WTC11 (cell line): ENCODE data around the gene GID4. TPM values are rescaled to one million over a fixed set of nuclear protein-coding genes. Genes with fewer than 3 reads are reported as not detected.

ENCODE experiments used
- ATAC-seq: fragments of 200-7000 bp; cut with Tn5 transposase; 2 replicates; pipeline ENCODE4 v1.10.0; 2021; ENCODE audit warnings: mild to moderate bottlenecking, moderate library complexity
- CTCF ChIA-PET: fragments of 300-600 bp; sonication (Branson Sonifier 250); formaldehyde crosslinking; loops from one replicate; lab custom pipeline; 2021; ENCODE audit warnings: antibody characterized with exemption; lab: Charles Lee
- POLR2A ChIA-PET: fragments of 350-600 bp; sonication (Branson Sonifier 250); formaldehyde crosslinking; loops from one replicate; lab custom pipeline; 2021; ENCODE audit warnings: antibody characterized with exemption; lab: Charles Lee
- DNase-seq: peaks from one replicate; pipeline ENCODE4 v3.0.0; 2021; ENCODE audit warnings: low spot score
- H3K27ac Mint-ChIP-seq: 2 replicates; pipeline ENCODE4 v1.8.0; 2021; ENCODE audit warnings: mixed read lengths
- H3K27me3 Mint-ChIP-seq: 2 replicates; pipeline ENCODE4 v1.8.0; 2021; ENCODE audit warnings: low read depth, mild to moderate bottlenecking, moderate library complexity, mixed read lengths
- H3K36me3 Mint-ChIP-seq: 2 replicates; pipeline ENCODE4 v1.8.0; 2021; ENCODE audit warnings: mixed read lengths
- H3K4me1 Mint-ChIP-seq: 2 replicates; pipeline ENCODE4 v1.8.0; 2022; ENCODE audit warnings: mixed read lengths
- H3K4me3 Mint-ChIP-seq: 2 replicates; pipeline ENCODE4 v1.8.0; 2021; ENCODE audit warnings: mild to moderate bottlenecking, moderate library complexity, mixed read lengths
- H3K9me3 Mint-ChIP-seq: 2 replicates; pipeline ENCODE4 v1.8.0; 2021; ENCODE audit warnings: mixed read lengths
- FOXK1 ChIP-seq: sonication (generic); formaldehyde crosslinking; IDR thresholded peaks from 2 replicates; pipeline ENCODE4 v1.8.0; 2022; ENCODE audit warnings: mild to moderate bottlenecking, moderate library complexity, missing genetic modification reagents
- KAT7 ChIP-seq: sonication (generic); formaldehyde crosslinking; IDR thresholded peaks from 2 replicates; pipeline ENCODE4 v1.8.1; 2023; ENCODE audit warnings: missing genetic modification reagents, mild to moderate bottlenecking, borderline replicate concordance
- NFE2L1 ChIP-seq: sonication (generic); formaldehyde crosslinking; IDR thresholded peaks from 2 replicates; pipeline ENCODE4 v1.8.1; 2023; ENCODE audit warnings: missing genetic modification reagents
- NR1H2 ChIP-seq: sonication (generic); formaldehyde crosslinking; IDR thresholded peaks from 2 replicates; pipeline ENCODE4 v1.9.0; 2021; ENCODE audit warnings: mild to moderate bottlenecking, moderate library complexity, missing genetic modification reagents
- PRDM15 ChIP-seq: sonication (generic); formaldehyde crosslinking; IDR thresholded peaks from 2 replicates; pipeline ENCODE4 v1.8.0; 2022; ENCODE audit warnings: missing genetic modification reagents
- PRRX2 ChIP-seq: fragments of 250-450 bp; sonication (Bioruptor Pico); IDR thresholded peaks from 2 replicates; pipeline ENCODE4 v1.8.0; 2021; ENCODE audit warnings: mild to moderate bottlenecking
- SMAD4 ChIP-seq: sonication (generic); formaldehyde crosslinking; IDR thresholded peaks from 2 replicates; pipeline ENCODE4 v1.8.0; 2022; ENCODE audit warnings: mild to moderate bottlenecking, missing genetic modification reagents
- SOX15 ChIP-seq: fragments of 250-450 bp; sonication (Bioruptor Pico); IDR thresholded peaks from 2 replicates; pipeline ENCODE4 v1.9.0; 2021; ENCODE audit warnings: mild to moderate bottlenecking
- SP1 ChIP-seq: sonication (generic); formaldehyde crosslinking; conservative IDR thresholded peaks from 2 replicates; pipeline ENCODE4 v1.8.1; 2022; ENCODE audit warnings: missing genetic modification reagents
- TEAD4 ChIP-seq: sonication (generic); formaldehyde crosslinking; IDR thresholded peaks from 2 replicates; pipeline ENCODE4 v1.8.0; 2022; ENCODE audit warnings: mild to moderate bottlenecking, missing genetic modification reagents
- USF2 ChIP-seq: sonication (generic); formaldehyde crosslinking; IDR thresholded peaks from 2 replicates; pipeline ENCODE4 v1.8.1; 2023; ENCODE audit warnings: mild to moderate bottlenecking, missing genetic modification reagents, moderate library complexity
- ZNF138 ChIP-seq: sonication (generic); formaldehyde crosslinking; conservative IDR thresholded peaks from 2 replicates; pipeline ENCODE4 v1.8.1; 2022; ENCODE audit warnings: mild to moderate bottlenecking, moderate library complexity, missing genetic modification reagents
- ZNF317 ChIP-seq: sonication (generic); formaldehyde crosslinking; IDR thresholded peaks from 2 replicates; pipeline ENCODE4 v1.8.1; 2023; ENCODE audit warnings: low read depth, mild to moderate bottlenecking, moderate library complexity, missing genetic modification reagents, borderline replicate concordance
- ZNF423 ChIP-seq: fragments of 250-450 bp; sonication (Bioruptor Pico); IDR thresholded peaks from 2 replicates; pipeline ENCODE4 v2.1.2; 2022; ENCODE audit warnings: mild to moderate bottlenecking, moderate library complexity
- total RNA-seq: library from RNA; stranded (reverse); gene quantifications from 3 replicates; pipeline ENCODE4 v1.2.3, GENCODE V29; 2021
- TF ChIP-seq, protein P1 (sequence below): sonication (generic); formaldehyde crosslinking; IDR thresholded peaks from 2 replicates; pipeline ENCODE4 v1.8.1; 2023; ENCODE audit warnings: mild to moderate bottlenecking, missing genetic modification reagents, borderline replicate concordance
- TF ChIP-seq, protein P2 (sequence below): sonication (generic); formaldehyde crosslinking; IDR thresholded peaks from 2 replicates; pipeline ENCODE4 v1.8.0; 2022; ENCODE audit warnings: mild to moderate bottlenecking, missing genetic modification reagents
- TF ChIP-seq, protein P3 (sequence below): sonication (generic); formaldehyde crosslinking; conservative IDR thresholded peaks from 2 replicates; pipeline ENCODE4 v1.8.1; 2023; ENCODE audit warnings: mild to moderate bottlenecking, low read depth, missing genetic modification reagents, moderate library complexity
- TF ChIP-seq, protein P4 (sequence below): sonication (generic); formaldehyde crosslinking; IDR thresholded peaks from 2 replicates; pipeline ENCODE4 v1.8.1; 2022; ENCODE audit warnings: mild to moderate bottlenecking, moderate library complexity, missing genetic modification reagents
- TF ChIP-seq, protein P5 (sequence below): sonication (generic); formaldehyde crosslinking; IDR thresholded peaks from 2 replicates; pipeline ENCODE4 v1.8.1; 2023; ENCODE audit warnings: mild to moderate bottlenecking, moderate library complexity, missing genetic modification reagents

Gene GID4
- total RNA-seq, 1 experiment from 2014 or later, result 16.0 TPM

DNA sequence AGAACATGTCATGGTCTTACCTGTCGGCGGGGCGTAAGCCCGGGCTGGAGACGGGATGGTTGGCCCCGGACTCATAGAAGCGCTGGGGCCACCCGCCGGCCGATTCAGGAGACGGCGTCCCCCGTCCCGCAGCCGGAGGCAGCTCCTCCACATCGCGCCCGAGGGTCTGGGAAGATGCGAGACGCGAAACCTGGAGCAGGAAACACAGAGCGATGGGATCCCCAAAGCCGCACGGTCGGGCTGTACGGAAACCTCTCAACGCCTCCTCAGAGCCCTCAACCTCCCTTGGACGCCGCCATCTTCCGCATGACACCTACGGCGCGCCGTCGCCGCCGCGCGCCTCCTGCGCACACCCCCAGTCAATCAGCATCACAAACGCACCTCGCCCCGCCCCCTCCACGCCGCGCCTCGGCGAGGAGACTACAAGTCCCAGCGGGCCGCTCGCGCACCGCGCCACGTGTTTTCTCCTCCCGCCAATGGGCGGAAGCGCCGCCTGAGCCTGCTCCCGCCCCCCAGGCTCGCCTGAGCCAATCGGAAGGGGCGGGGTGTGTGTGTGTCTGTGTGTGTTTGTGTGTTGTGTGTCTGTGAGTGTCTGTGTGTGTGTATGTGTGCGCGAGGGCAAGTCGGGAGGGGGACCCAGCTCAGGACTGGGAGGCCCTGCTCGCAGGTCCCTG is at the start of gene GID4, which contains the start of gene ATPAF2 (continued):
- TF ChIP-seq, protein P1, sequence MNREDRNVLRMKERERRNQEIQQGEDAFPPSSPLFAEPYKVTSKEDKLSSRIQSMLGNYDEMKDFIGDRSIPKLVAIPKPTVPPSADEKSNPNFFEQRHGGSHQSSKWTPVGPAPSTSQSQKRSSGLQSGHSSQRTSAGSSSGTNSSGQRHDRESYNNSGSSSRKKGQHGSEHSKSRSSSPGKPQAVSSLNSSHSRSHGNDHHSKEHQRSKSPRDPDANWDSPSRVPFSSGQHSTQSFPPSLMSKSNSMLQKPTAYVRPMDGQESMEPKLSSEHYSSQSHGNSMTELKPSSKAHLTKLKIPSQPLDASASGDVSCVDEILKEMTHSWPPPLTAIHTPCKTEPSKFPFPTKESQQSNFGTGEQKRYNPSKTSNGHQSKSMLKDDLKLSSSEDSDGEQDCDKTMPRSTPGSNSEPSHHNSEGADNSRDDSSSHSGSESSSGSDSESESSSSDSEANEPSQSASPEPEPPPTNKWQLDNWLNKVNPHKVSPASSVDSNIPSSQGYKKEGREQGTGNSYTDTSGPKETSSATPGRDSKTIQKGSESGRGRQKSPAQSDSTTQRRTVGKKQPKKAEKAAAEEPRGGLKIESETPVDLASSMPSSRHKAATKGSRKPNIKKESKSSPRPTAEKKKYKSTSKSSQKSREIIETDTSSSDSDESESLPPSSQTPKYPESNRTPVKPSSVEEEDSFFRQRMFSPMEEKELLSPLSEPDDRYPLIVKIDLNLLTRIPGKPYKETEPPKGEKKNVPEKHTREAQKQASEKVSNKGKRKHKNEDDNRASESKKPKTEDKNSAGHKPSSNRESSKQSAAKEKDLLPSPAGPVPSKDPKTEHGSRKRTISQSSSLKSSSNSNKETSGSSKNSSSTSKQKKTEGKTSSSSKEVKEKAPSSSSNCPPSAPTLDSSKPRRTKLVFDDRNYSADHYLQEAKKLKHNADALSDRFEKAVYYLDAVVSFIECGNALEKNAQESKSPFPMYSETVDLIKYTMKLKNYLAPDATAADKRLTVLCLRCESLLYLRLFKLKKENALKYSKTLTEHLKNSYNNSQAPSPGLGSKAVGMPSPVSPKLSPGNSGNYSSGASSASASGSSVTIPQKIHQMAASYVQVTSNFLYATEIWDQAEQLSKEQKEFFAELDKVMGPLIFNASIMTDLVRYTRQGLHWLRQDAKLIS (CRISPR knock-in tag), result no peak
- TF ChIP-seq, protein P2, sequence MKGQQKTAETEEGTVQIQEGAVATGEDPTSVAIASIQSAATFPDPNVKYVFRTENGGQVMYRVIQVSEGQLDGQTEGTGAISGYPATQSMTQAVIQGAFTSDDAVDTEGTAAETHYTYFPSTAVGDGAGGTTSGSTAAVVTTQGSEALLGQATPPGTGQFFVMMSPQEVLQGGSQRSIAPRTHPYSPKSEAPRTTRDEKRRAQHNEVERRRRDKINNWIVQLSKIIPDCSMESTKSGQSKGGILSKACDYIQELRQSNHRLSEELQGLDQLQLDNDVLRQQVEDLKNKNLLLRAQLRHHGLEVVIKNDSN (CRISPR knock-in tag), result peak; percentile 99
- TF ChIP-seq, protein P3, sequence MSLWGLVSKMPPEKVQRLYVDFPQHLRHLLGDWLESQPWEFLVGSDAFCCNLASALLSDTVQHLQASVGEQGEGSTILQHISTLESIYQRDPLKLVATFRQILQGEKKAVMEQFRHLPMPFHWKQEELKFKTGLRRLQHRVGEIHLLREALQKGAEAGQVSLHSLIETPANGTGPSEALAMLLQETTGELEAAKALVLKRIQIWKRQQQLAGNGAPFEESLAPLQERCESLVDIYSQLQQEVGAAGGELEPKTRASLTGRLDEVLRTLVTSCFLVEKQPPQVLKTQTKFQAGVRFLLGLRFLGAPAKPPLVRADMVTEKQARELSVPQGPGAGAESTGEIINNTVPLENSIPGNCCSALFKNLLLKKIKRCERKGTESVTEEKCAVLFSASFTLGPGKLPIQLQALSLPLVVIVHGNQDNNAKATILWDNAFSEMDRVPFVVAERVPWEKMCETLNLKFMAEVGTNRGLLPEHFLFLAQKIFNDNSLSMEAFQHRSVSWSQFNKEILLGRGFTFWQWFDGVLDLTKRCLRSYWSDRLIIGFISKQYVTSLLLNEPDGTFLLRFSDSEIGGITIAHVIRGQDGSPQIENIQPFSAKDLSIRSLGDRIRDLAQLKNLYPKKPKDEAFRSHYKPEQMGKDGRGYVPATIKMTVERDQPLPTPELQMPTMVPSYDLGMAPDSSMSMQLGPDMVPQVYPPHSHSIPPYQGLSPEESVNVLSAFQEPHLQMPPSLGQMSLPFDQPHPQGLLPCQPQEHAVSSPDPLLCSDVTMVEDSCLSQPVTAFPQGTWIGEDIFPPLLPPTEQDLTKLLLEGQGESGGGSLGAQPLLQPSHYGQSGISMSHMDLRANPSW (CRISPR knock-in tag), result no peak
- no peak for TF ChIP-seq ZNF423 (CRISPR knock-in tag)
- TF ChIP-seq USF2 (CRISPR knock-in tag), result peak; percentile 99

DNA sequence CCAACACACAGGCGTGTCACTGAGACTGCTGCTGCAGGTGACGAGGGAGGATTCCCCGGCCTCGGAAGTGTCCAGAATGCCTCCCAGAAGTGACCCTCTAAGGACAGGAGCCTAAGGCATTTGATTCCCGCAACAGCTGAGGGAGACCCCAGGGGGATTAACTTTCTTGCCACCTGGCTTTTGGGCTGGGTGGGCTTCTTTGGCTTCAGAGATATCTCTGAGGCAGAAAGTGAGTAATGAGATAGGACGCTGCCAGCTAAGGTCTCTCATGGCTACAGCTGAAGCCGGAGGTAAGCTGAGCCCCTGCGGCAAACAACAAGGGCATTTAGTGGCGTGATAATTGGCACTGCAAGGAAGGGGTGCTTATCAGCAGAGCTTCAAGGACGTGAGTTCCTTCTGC is 49.6 kb upstream of the GID4 start:
- CTCF ChIA-PET, result interaction anchor here (1.0 kb wide), 1 partner anchor 15 kb away, joined by 3 read pairs; no protein-coding TSS in a partner anchor
- DNase-seq, result no peak
- ATAC-seq, result no peak
- Mint-ChIP-seq H3K36me3 (no peaks in the 10 kb centered on the region), H3K9me3 (no peaks in the 10 kb centered on the region), H3K27ac (no peak overlapping the region), H3K27me3 (no peaks in the 10 kb centered on the region), H3K4me1 (no peaks in the 10 kb centered on the region), H3K4me3 (no peak overlapping the region)
- POLR2A ChIA-PET, result no interaction called here
- TF ChIP-seq PRRX2 (CRISPR knock-in tag) (no peak), ZNF423 (CRISPR knock-in tag) (no peak), PRDM15 (CRISPR knock-in tag) (no peak), SOX15 (CRISPR knock-in tag) (no peak), KAT7 (no peak), FOXK1 (CRISPR knock-in tag) (no peak)

- DNase-seq (no peak), ATAC-seq (no peak)
- H3K36me3 Mint-ChIP-seq, result no peaks in the 10 kb centered on the region
- no peak overlapping the region for H3K27ac Mint-ChIP-seq
- POLR2A ChIA-PET, result no interaction called here
- no peak overlapping the region for H3K4me3 Mint-ChIP-seq
- H3K27me3 Mint-ChIP-seq, result no peaks in the 10 kb centered on the region
- CTCF ChIA-PET, result no interaction called here
- H3K9me3 Mint-ChIP-seq, result no peaks in the 10 kb centered on the region
- H3K4me1 Mint-ChIP-seq, result no peaks in the 10 kb centered on the region
- TF ChIP-seq, protein P4, sequence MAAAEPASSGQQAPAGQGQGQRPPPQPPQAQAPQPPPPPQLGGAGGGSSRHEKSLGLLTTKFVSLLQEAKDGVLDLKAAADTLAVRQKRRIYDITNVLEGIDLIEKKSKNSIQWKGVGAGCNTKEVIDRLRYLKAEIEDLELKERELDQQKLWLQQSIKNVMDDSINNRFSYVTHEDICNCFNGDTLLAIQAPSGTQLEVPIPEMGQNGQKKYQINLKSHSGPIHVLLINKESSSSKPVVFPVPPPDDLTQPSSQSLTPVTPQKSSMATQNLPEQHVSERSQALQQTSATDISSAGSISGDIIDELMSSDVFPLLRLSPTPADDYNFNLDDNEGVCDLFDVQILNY (CRISPR knock-in tag), result no peak
- TF ChIP-seq ZNF317 (CRISPR knock-in tag) (no peak), ZNF423 (CRISPR knock-in tag) (no peak), SMAD4 (CRISPR knock-in tag) (no peak), ZNF138 (no peak), NFE2L1 (no peak), NR1H2 (CRISPR knock-in tag) (no peak), SP1 (CRISPR knock-in tag) (no peak), TEAD4 (CRISPR knock-in tag) (no peak)
- TF ChIP-seq, protein P5, sequence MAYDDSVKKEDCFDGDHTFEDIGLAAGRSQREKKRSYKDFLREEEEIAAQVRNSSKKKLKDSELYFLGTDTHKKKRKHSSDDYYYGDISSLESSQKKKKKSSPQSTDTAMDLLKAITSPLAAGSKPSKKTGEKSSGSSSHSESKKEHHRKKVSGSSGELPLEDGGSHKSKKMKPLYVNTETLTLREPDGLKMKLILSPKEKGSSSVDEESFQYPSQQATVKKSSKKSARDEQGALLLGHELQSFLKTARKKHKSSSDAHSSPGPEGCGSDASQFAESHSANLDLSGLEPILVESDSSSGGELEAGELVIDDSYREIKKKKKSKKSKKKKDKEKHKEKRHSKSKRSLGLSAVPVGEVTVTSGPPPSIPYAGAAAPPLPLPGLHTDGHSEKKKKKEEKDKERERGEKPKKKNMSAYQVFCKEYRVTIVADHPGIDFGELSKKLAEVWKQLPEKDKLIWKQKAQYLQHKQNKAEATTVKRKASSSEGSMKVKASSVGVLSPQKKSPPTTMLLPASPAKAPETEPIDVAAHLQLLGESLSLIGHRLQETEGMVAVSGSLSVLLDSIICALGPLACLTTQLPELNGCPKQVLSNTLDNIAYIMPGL (CRISPR knock-in tag), result no peak
Observed at GRCh38 chr17:17990282-17990681, 48.9 kb upstream of the GID4 start.
